Stomach (tissue), 9 donors: ENCODE data around the gene SH3BP5. TPM values are rescaled to one million over a fixed set of nuclear protein-coding genes. Genes with fewer than 3 reads are reported as not detected.

Experiments
- DNase-seq, 2 donors: peaks; one replicate each; pipeline versions ENCODE4 v3.0.0 to v3.0.0-alpha.2; 2013 to 2019
- H3K27ac ChIP-seq, 5 donors: fragments of 200-600 bp in 4 of 5; sonication (generic) in 4 of 5; one replicate each; pipeline ENCODE4 v1.5.1; 2013 to 2019; ENCODE audit warnings: mild to moderate bottlenecking in 1 of 5, moderate library complexity in 1 of 5
- H3K27me3 ChIP-seq, 3 donors: fragments of 200-600 bp; sonication (generic); one replicate each; pipeline ENCODE4 v1.5.1; 2017 to 2019; ENCODE audit warnings: mixed run types in 1 of 3
- H3K36me3 ChIP-seq, 4 donors: fragments of 200-600 bp; sonication (generic); 1 replicate in 3 of 4; 2 replicates in 1 of 4; pipeline ENCODE4 v1.5.1; 2016 to 2019
- H3K4me1 ChIP-seq, 4 donors: fragments of 200-600 bp; sonication (generic); one replicate each; pipeline ENCODE4 v1.5.1; 2016 to 2019
- H3K4me3 ChIP-seq, 4 donors: fragments of 200-600 bp; sonication (generic) in 3 of 4; one replicate each; pipeline ENCODE4 v1.5.1; 2016 to 2019; ENCODE audit warnings: mild to moderate bottlenecking in 1 of 4
- H3K9me3 ChIP-seq, 4 donors: fragments of 200-600 bp; sonication (generic); one replicate each; pipeline ENCODE4 v1.5.1; 2016 to 2019
- CTCF ChIP-seq, 7 experiments: fragments of 450-650 bp in 4 of 7; fragments of 200-600 bp in 3 of 7; sonication (generic) in 3 of 7; IDR thresholded peaks; one replicate each; pipeline ENCODE4 v1.5.1; 2016 to 2019; ENCODE audit warnings: antibody characterized with exemption in 7 of 7, control low read depth in 2 of 7, mild to moderate bottlenecking in 1 of 7
- EP300 ChIP-seq: sonication (generic); formaldehyde crosslinking; IDR thresholded peaks from one replicate; pipeline ENCODE4 v1.6.1; 2017; ENCODE audit warnings: antibody characterized with exemption
- POLR2A ChIP-seq, 4 donors: fragments of 450-650 bp; IDR thresholded peaks; one replicate each; pipeline ENCODE4 v1.6.1; 2016; ENCODE audit warnings: antibody characterized with exemption in 4 of 4, control low read depth in 2 of 4, mild to moderate bottlenecking in 1 of 4, moderate library complexity in 1 of 4
- POLR2AphosphoS5 ChIP-seq, 3 donors: sonication (generic); formaldehyde crosslinking; IDR thresholded peaks; one replicate each; pipeline ENCODE4 v1.6.1; 2016; ENCODE audit warnings: antibody characterized with exemption in 3 of 3
- WGBS, 5 donors: extraction: QIAGEN DNeasy Blood & Tissue Kit in 3 of 5; methylation state at CpG; one replicate each; pipeline versions ENCODE4 v1.1.5 to v1.1.7; 2013 to 2018; 5-methylcytosine and 5-hydroxymethylcytosine counted together
- intact Hi-C: fragments of 100-400 bp; cut with DNase I; formaldehyde crosslinking; loops from one replicate; pipeline ENCODE4 v1.15.1; 2023; ENCODE audit warnings: low total_unique reads
- polyA plus RNA-seq, 3 donors: library from polyadenylated mRNA; stranded (reverse); fragments of 200-250 nt; gene quantifications; one replicate each; pipeline ENCODE4 v1.2.3, GENCODE V29; 2013
- total RNA-seq, 5 donors: library from RNA; depleted of rRNA; stranded (reverse); fragments of >200 nt; gene quantifications; one replicate each; pipeline versions ENCODE4 v1.1.0 to v1.2.3, GENCODE V29; 2014 to 2016
- donor health status: healthy with polysubstance abuse.
- donor health status: Bipolar disorder and iron deficiency.
- donor health status: healthy.

The SH3BP5 gene
- total and polyA plus RNA-seq, 8 donors, result 1.8 to 43.7 (median 18.9) TPM

GRCh38 chr3:15286022-15286421, 46.4 kb downstream of the SH3BP5 start:
- TF ChIP-seq EP300, result no peak
- no peak for TF ChIP-seq POLR2A (IDR thresholded peaks at IDR 0.05)
- TF ChIP-seq POLR2AphosphoS5 (IDR thresholded peaks at IDR 0.05), result no peak
- no peak for TF ChIP-seq CTCF (IDR thresholded peaks at IDR 0.05)
- 82 to 90% (median 89%) methylated on average over 5 to 8 of the region's 8 CpGs for WGBS, 5 donors
- peaks cover 0 to 46% (median 7%) of the 10 kb centered on the region in 4 donors for H3K4me1 ChIP-seq

DNA sequence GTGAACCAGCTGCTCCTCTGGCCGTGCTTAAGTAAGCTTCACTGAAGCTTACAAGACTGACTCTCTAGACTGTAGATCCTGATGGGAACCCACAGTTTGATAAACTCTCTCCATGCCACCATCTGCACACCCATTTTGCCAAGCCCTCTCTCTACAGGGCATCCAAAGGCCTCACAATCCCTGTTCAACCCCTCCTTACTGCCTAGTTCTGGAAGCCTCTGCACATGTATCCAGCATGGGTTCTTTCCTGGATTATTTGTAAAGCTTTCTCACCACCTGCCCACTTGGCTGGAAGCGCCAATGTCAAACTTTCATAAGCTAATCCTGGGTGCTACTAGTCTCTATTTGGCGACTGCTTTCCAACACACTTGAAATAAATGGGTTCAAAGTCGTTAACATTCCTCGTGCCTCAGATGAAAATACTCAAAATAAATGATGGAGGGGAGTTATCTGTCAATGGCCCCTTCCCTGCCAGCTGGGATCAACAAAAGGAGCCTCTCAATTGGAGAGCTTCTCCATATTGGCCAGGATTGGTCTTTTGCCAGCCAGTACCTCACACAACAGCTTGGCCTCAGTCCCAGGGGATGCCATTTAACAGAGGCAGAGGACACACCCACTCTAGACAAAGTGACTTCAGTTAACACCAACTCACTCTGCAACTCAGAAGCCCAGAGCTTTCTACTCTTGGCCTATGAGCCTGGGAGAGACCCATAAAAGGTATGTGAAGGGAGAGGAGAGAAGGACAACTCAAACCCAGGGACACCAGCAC, 48.1 kb downstream of the SH3BP5 start:
- Histone ChIP-seq H3K27me3 (no peaks in the 10 kb centered on the region), H3K27ac (no peak overlapping the region), H3K9me3 (no peaks in the 10 kb centered on the region), H3K36me3 (no peaks in the 10 kb centered on the region), H3K4me1 (peaks cover 0 to 38% (median 7%) of the 10 kb centered on the region in 4 donors), H3K4me3 (no peak overlapping the region)
- TF ChIP-seq EP300 (no peak), POLR2A (IDR thresholded peaks at IDR 0.05) (no peak), POLR2AphosphoS5 (IDR thresholded peaks at IDR 0.05) (no peak), CTCF (IDR thresholded peaks at IDR 0.05) (no peak)
- DNase-seq, result no peak
- intact Hi-C loops, result no loop called here
- WGBS, 5 donors, result 71 to 89% (median 87%) methylated on average over 5 of the region's 5 CpGs

More at GRCh38 chr3:15286022-15286421, 46.4 kb downstream of the SH3BP5 start:
- H3K27ac ChIP-seq, result peak overlapping the region in 2 of 5 donors; percentile 72 to 80
- intact Hi-C loops, result no loop called here
- H3K27me3 ChIP-seq, result no peaks in the 10 kb centered on the region
- no peak overlapping the region for H3K4me3 ChIP-seq
- no peaks in the 10 kb centered on the region for H3K36me3 ChIP-seq
- DNase-seq, result no peak
- H3K9me3 ChIP-seq, result no peaks in the 10 kb centered on the region

DNA sequence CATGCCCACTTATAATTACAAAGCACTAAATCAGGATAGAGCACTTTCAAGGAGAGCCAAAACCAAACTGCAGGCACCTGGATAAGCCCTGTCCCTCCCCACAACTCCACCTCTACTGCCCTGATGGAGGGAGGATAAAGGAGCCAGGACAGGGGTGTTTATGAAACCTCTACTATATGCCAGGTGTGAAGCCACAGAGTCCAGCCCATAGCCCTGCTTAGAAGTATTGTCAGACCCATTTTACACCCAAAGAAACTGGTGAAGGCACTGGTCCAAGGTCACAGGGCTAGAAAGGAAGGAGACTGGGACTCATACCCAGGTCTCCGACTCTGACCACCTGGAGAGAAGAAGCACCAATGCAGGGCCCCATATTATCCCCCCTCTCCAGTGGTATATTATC, 48.7 kb downstream of the SH3BP5 start:
- Histone ChIP-seq H3K9me3 (no peaks in the 10 kb centered on the region), H3K36me3 (no peaks in the 10 kb centered on the region), H3K4me3 (no peak overlapping the region), H3K4me1 (peaks cover 0 to 32% (median 7%) of the 10 kb centered on the region in 4 donors), H3K27ac (no peak overlapping the region), H3K27me3 (no peaks in the 10 kb centered on the region)
- DNase-seq, result no peak
- WGBS, 5 donors, result 83 to 97% (median 93%) methylated on average over 1 of the region's 1 CpG
- TF ChIP-seq CTCF (IDR thresholded peaks at IDR 0.05) (no peak), POLR2AphosphoS5 (IDR thresholded peaks at IDR 0.05) (no peak), EP300 (no peak), POLR2A (IDR thresholded peaks at IDR 0.05) (no peak)
- intact Hi-C loops, result no loop called here

- no peaks in the 10 kb centered on the region for H3K36me3 ChIP-seq
- no peaks in the 10 kb centered on the region for H3K9me3 ChIP-seq
- no peaks in the 10 kb centered on the region for H3K27me3 ChIP-seq
- intact Hi-C loops, result no loop called here
- TF ChIP-seq POLR2A (IDR thresholded peaks at IDR 0.05) (no peak), EP300 (no peak), POLR2AphosphoS5 (IDR thresholded peaks at IDR 0.05) (no peak), CTCF (IDR thresholded peaks at IDR 0.05) (no peak)
- no peak overlapping the region for H3K27ac ChIP-seq
- no peak overlapping the region for H3K4me3 ChIP-seq
- no peak for DNase-seq
- H3K4me1 ChIP-seq, result peaks cover 0 to 13% (median 0%) of the 10 kb centered on the region in 4 donors
- WGBS, 5 donors, result 94 to 96% (median 94%) methylated on average over 9 of the region's 9 CpGs
These were observed 50.6 kb downstream of the SH3BP5 start for GRCh38 chr3:15281817-15282216.
